Epithelial cell of esophagus (primary cell): ENCODE data around the gene SLC26A4.
"Not testable (repeated sequence)": the region's sequence is repeated elsewhere in the genome, so short reads cannot be mapped to it uniquely, and the experiment has no call there.

Experiments used
- DNase-seq: peaks from one replicate; pipeline ENCODE4 v3.0.0; 2010; ENCODE audit warnings: low read depth
- H3K4me3 ChIP-seq: 2 replicates; pipeline ENCODE4 v1.5.1; 2011; ENCODE audit warnings: mild to moderate bottlenecking, low read length, control low read depth
- CTCF ChIP-seq: IDR thresholded peaks from 2 replicates; pipeline ENCODE4 v1.5.1; 2011; ENCODE audit warnings: low read depth, mild to moderate bottlenecking, low read length, control low read depth, inconsistent platforms; ENCODE audit not compliant: insufficient read depth; ENCODE audit errors: missing control alignments

Gene SLC26A4

GRCh38 chr7:107638594-107638993 lies 22.0 kb upstream of the SLC26A4 start:
- no peak for DNase-seq
- TF ChIP-seq CTCF: no peak
- H3K4me3 ChIP-seq: no peak overlapping the region

GRCh38 chr7:107639070-107639469 lies 21.6 kb upstream of the SLC26A4 start:
- not testable (repeated sequence) for DNase-seq, H3K4me3 ChIP-seq

GRCh38 chr7:107641676-107642075 lies 19.0 kb upstream of the SLC26A4 start:
- TF ChIP-seq CTCF: no peak
- DNase-seq: no peak
- H3K4me3 ChIP-seq: no peak overlapping the region

GRCh38 chr7:107642501-107642900 lies 18.1 kb upstream of the SLC26A4 start:
- no peak overlapping the region for H3K4me3 ChIP-seq
- DNase-seq: no peak
- TF ChIP-seq CTCF: no peak

GRCh38 chr7:107643407-107643806 lies 17.2 kb upstream of the SLC26A4 start:
- no peak overlapping the region for H3K4me3 ChIP-seq
- DNase-seq: peak; percentile 40
- peak; percentile 22 for TF ChIP-seq CTCF

- TF ChIP-seq CTCF: no peak
- no peak for DNase-seq
- H3K4me3 ChIP-seq: no peak overlapping the region
Observed at GRCh38 chr7:107643938-107644308, 16.7 kb upstream of the SLC26A4 start.

- no peak for TF ChIP-seq CTCF
Observed at GRCh38 chr7:107644309-107644974, 16.2 kb upstream of the SLC26A4 start.

More at GRCh38 chr7:107644309-107644974, 16.2 kb upstream of the SLC26A4 start:
- H3K4me3 ChIP-seq: no peak overlapping the region
- no peak for DNase-seq
